ENCODE results near the gene GRB2. TPM values are rescaled to one million over a fixed set of nuclear protein-coding genes. Genes with fewer than 3 reads are reported as not detected.

The GRB2 gene
- total RNA-seq = 65.6 and 80.5 TPM in 2 replicates

DNA sequence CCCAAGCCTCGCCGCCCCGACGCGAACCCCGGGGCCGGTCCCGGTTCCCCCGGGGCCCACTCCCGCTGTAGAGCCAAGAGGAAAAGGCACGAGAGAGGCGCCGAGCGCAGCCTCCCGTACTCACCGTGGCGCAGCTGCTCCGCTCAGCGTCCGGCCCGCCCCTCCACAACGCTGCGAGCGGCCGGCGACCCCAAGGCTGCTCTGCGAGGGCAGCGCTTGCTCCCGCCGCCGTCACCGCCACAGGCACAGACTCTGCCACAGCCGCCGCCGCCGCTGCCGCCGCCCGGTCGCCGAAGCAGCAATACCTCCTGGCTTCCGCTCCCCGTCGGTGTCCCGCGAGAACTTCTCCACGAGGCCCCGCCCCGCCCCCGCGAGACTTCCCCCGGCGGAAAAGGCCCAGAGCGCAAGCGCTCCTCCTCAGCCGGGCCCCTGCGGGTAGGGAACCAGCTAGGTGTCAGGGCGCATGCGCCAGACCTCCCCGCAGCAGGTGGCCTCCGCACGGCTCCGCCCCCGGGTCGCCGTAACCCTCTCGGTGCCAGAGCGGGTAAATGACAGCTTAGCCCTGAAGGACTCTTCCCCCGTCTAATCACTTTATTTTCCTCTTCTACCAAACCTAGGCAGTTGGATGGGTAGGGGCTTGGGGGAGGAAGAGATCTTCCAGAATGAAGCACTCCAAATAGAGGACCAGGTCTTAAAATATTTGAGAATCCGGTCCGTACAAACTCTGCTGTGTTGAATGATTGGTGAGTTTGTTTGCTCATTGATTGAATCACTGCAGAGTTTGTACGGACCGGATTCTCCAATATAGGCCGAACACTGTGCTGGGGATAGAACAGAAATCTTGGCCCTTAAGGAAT lies at the start of gene GRB2:
GRB2 (minus strand) TSS at position 314 of the 857 bp plus-strand sequence. CDS start 12,050 bp downstream, outside the sequence.

GRCh38 chr17:75289115-75289831 lies 116.2 kb downstream of the GRB2 start, which contains the start of gene SLC25A19:
TSS of gene SLC25A19 (minus strand) at chr17:75289433. CDS start at chr17:75286764, 2,669 bp downstream.

GRCh38 chr17:75270966-75271232 lies 134.6 kb downstream of the GRB2 start, which contains the start of gene MIF4GD:
TSS of gene MIF4GD (minus strand) at chr17:75271231. CDS start at chr17:75270195, 1,036 bp downstream.

Other genes with a start within 250 kb of the GRB2 start
- gene SUMO2, start 222.7 kb downstream of the GRB2 start, total RNA-seq = 100 and 101 TPM in 2 replicates
- 24.5 and 35.7 TPM in 2 replicates for gene NUP85, start 200.0 kb downstream of the GRB2 start, total RNA-seq
- 9.6 and 18.1 TPM in 2 replicates for gene GGA3, start 144.1 kb downstream of the GRB2 start, total RNA-seq
- 69.3 and 72.5 TPM in 2 replicates for gene MRPS7, start 143.8 kb downstream of the GRB2 start, total RNA-seq
- gene MIF4GD, start 134.4 kb downstream of the GRB2 start, total RNA-seq = 16.4 and 29.0 TPM in 2 replicates
- 8.2 and 14.3 TPM in 2 replicates for gene SLC25A19, start 116.2 kb downstream of the GRB2 start, total RNA-seq
- gene TMEM94, start 51.0 kb upstream of the GRB2 start, total RNA-seq = 22.2 and 29.0 TPM in 2 replicates
- gene CASKIN2, start 109.9 kb upstream of the GRB2 start, total RNA-seq = 2.3 and 3.9 TPM in 2 replicates
- 20.2 and 50.1 TPM in 2 replicates for gene TSEN54, start 110.8 kb upstream of the GRB2 start, total RNA-seq
- 50.6 and 58.0 TPM in 2 replicates for gene LLGL2, start 120.0 kb upstream of the GRB2 start, total RNA-seq
- gene MYO15B, start 182.1 kb upstream of the GRB2 start, total RNA-seq = 4.5 and 6.3 TPM in 2 replicates
- 0.96 and 2.1 TPM in 2 replicates for gene SMIM5, start 227.8 kb upstream of the GRB2 start, total RNA-seq